Trophoblast cell (in vitro differentiated cells and primary cell): ENCODE measurements around the gene OR5K3.

ENCODE experiments used
- DNase-seq, 2 donors: peaks; one replicate each; pipeline ENCODE4 v3.0.0-alpha.2; 2016
- H2AFZ ChIP-seq: 2 replicates; pipeline ENCODE4 v1.6.1; 2013; ENCODE audit warnings: low read length, moderate library complexity, mild to moderate bottlenecking; ENCODE audit not compliant: insufficient read depth, poor library complexity
- H2AK5ac ChIP-seq: 2 replicates; pipeline ENCODE4 v1.6.1; 2013; ENCODE audit warnings: mild to moderate bottlenecking, low read length
- H2BK120ac ChIP-seq: 2 replicates; pipeline ENCODE4 v1.6.1; 2013; ENCODE audit warnings: low read length, mild to moderate bottlenecking, moderate library complexity; ENCODE audit not compliant: insufficient read depth, poor library complexity
- H2BK12ac ChIP-seq: 2 replicates; pipeline ENCODE4 v1.6.1; 2013; ENCODE audit warnings: mild to moderate bottlenecking, low read length, moderate library complexity
- H2BK5ac ChIP-seq: 2 replicates; pipeline ENCODE4 v1.6.1; 2013; ENCODE audit warnings: low read length, low read depth, moderate library complexity, mild to moderate bottlenecking; ENCODE audit not compliant: poor library complexity
- H3K14ac ChIP-seq: 2 replicates; pipeline ENCODE4 v1.6.1; 2013; ENCODE audit warnings: mild to moderate bottlenecking, low read length
- H3K18ac ChIP-seq: 2 replicates; pipeline ENCODE4 v1.6.1; 2013; ENCODE audit warnings: mild to moderate bottlenecking, low read length
- H3K23ac ChIP-seq: 2 replicates; pipeline ENCODE4 v1.6.1; 2013; ENCODE audit warnings: low read length
- H3K27ac ChIP-seq: 2 replicates; pipeline ENCODE4 v1.5.1; 2013; ENCODE audit warnings: low read depth, mild to moderate bottlenecking, inconsistent platforms, low read length, moderate library complexity
- H3K27me3 ChIP-seq: 2 replicates; pipeline ENCODE4 v1.6.1; 2013; ENCODE audit warnings: inconsistent platforms, mild to moderate bottlenecking, low read length, moderate library complexity; ENCODE audit not compliant: insufficient read depth
- H3K36me3 ChIP-seq, 2 experiments: 1 replicate in 1 of 2; 2 replicates in 1 of 2; pipeline ENCODE4 v1.6.1; 2013; ENCODE audit warnings: low read length in 2 of 2, mild to moderate bottlenecking in 2 of 2, moderate library complexity in 1 of 2; ENCODE audit not compliant: insufficient read depth in 2 of 2, control insufficient read depth in 1 of 2
- H3K4ac ChIP-seq: 2 replicates; pipeline ENCODE4 v1.6.1; 2013; ENCODE audit warnings: low read depth, mild to moderate bottlenecking, low read length, moderate library complexity
- H3K4me1 ChIP-seq, 2 experiments: 1 replicate in 1 of 2; 2 replicates in 1 of 2; pipeline ENCODE4 v1.6.1; 2013; ENCODE audit warnings: low read length in 2 of 2, mild to moderate bottlenecking in 2 of 2, moderate library complexity in 1 of 2; ENCODE audit not compliant: insufficient read depth in 2 of 2, control insufficient read depth in 1 of 2
- H3K4me2 ChIP-seq: 2 replicates; pipeline ENCODE4 v1.6.1; 2013; ENCODE audit warnings: inconsistent platforms, mild to moderate bottlenecking, low read length, moderate library complexity
- H3K4me3 ChIP-seq: 2 replicates; pipeline ENCODE4 v1.5.1; 2013; ENCODE audit warnings: mild to moderate bottlenecking, low read depth, low read length, inconsistent platforms
- H3K79me1 ChIP-seq: one replicate; pipeline ENCODE4 v1.6.1; 2013; ENCODE audit warnings: low read length
- H3K79me2 ChIP-seq: 2 replicates; pipeline ENCODE4 v1.6.1; 2013; ENCODE audit warnings: low read length, mild to moderate bottlenecking; ENCODE audit not compliant: control insufficient read depth, insufficient read depth, poor library complexity
- H3K9ac ChIP-seq: 2 replicates; pipeline ENCODE4 v1.6.1; 2013; ENCODE audit warnings: mild to moderate bottlenecking, low read length
- H3K9me3 ChIP-seq: 2 replicates; pipeline ENCODE4 v1.6.1; 2013; ENCODE audit warnings: low read depth, mild to moderate bottlenecking, control low read depth, inconsistent platforms, low read length; ENCODE audit not compliant: insufficient read depth
- H4K12ac ChIP-seq: 2 replicates; pipeline ENCODE4 v1.6.1; 2013; ENCODE audit warnings: low read depth, mild to moderate bottlenecking, low read length, moderate library complexity
- H4K8ac ChIP-seq: 2 replicates; pipeline ENCODE4 v1.6.1; 2013; ENCODE audit warnings: low read depth, mild to moderate bottlenecking, low read length, moderate library complexity
- H4K91ac ChIP-seq: one replicate; pipeline ENCODE4 v1.6.1; 2013; ENCODE audit warnings: low read depth, mild to moderate bottlenecking, low read length, moderate library complexity
- WGBS: extraction: QIAGEN DNeasy Blood & Tissue Kit; methylation state at CpG from one replicate; pipeline ENCODE4 v1.1.7; 2013; ENCODE audit warnings: missing lambda C conversion rate; ENCODE audit not compliant: insufficient read length, insufficient coverage; ENCODE audit errors: extremely low coverage; 5-methylcytosine and 5-hydroxymethylcytosine counted together

The OR5K3 gene

GRCh38 chr3:98353554-98353953, 36.9 kb upstream of the OR5K3 start, which contains the start of gene OR5K4:
OR5K4 (plus strand) TSS chr3:98353854; CDS start chr3:98353854, 0 bp downstream.
- Histone ChIP-seq H4K91ac (no peak within 1 kb of the TSS), H3K9ac (no peak within 1 kb of the TSS), H3K4me3 (no peak within 1 kb of the TSS), H2AFZ (no peak within 1 kb of the TSS), H3K79me2 (no peaks in the 10 kb centered on the region), H3K4me1 (no peaks in the 10 kb centered on the region), H2BK120ac (no peak within 1 kb of the TSS), H3K14ac (no peak within 1 kb of the TSS), H3K9me3 (no peaks in the 10 kb centered on the region), H3K27ac (no peak within 1 kb of the TSS), H3K36me3 (no peaks in the 10 kb centered on the region), H4K12ac (no peak within 1 kb of the TSS), H3K79me1 (no peaks in the 10 kb centered on the region), H3K27me3 (no peaks in the 10 kb centered on the region), H2BK5ac (no peak within 1 kb of the TSS), H2BK12ac (no peak within 1 kb of the TSS), H2AK5ac (no peak within 1 kb of the TSS), H4K8ac (no peak within 1 kb of the TSS), H3K4ac (no peak within 1 kb of the TSS), H3K18ac (no peak within 1 kb of the TSS), H3K4me2 (no peak within 1 kb of the TSS), H3K23ac (no peak within 1 kb of the TSS)
- DNase-seq: no peak
- no CpG with 5 or more reads among the region's 2 CpGs for WGBS

DNA sequence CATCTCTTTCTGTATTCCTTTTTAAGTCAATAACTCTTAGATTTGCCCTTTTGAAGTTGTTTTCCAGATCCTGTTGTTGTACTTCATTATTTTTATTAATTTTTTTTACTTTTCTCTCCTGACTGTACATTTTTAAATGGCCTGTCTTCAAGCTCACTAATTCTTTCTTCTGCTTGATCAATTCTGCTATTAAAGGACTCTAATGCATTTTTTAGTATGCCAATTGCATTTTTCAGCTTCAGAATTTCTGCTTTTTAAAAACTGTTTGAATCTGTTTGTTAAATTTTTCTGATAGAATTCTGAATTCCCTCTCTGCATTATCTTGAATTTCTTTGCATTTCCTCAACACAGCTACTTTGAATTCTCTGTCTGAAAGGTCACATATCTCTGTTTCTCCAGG, 31.2 kb upstream of the OR5K3 start:
- H3K36me3 ChIP-seq: no peaks in the 10 kb centered on the region
- DNase-seq: no peak
- H3K4me3 ChIP-seq: no peak overlapping the region

GRCh38 chr3:98359993-98360675, 30.3 kb upstream of the OR5K3 start:
- no peaks in the 10 kb centered on the region for H3K36me3 ChIP-seq
- no peak overlapping the region for H2BK5ac ChIP-seq
- no peak overlapping the region for H2BK120ac ChIP-seq
- H3K4me3 ChIP-seq: no peak overlapping the region
- no CpG with 5 or more reads among the region's 1 CpG for WGBS
- H3K79me2 ChIP-seq: no peaks in the 10 kb centered on the region
- H4K91ac ChIP-seq: no peak overlapping the region
- no peak overlapping the region for H4K8ac ChIP-seq
- no peak overlapping the region for H3K4ac ChIP-seq
- no peak overlapping the region for H2BK12ac ChIP-seq
- H3K4me1 ChIP-seq: no peaks in the 10 kb centered on the region
- no peaks in the 10 kb centered on the region for H3K27me3 ChIP-seq
- H3K79me1 ChIP-seq: no peaks in the 10 kb centered on the region
- H3K27ac ChIP-seq: no peak overlapping the region
- no peak overlapping the region for H4K12ac ChIP-seq
- no peak for DNase-seq
- H2AK5ac ChIP-seq: no peak overlapping the region
- H2AFZ ChIP-seq: no peak overlapping the region
- no peak overlapping the region for H3K18ac ChIP-seq
- no peak overlapping the region for H3K14ac ChIP-seq
- H3K4me2 ChIP-seq: no peak overlapping the region
- H3K9me3 ChIP-seq: no peaks in the 10 kb centered on the region
- no peak overlapping the region for H3K23ac ChIP-seq
- H3K9ac ChIP-seq: no peak overlapping the region

More for the DNA sequence above, 31.2 kb upstream of the OR5K3 start:
- H3K27ac ChIP-seq: no peak overlapping the region
- no peak overlapping the region for H4K91ac ChIP-seq
- H2AFZ ChIP-seq: no peak overlapping the region
- H2AK5ac ChIP-seq: no peak overlapping the region
- H3K4me2 ChIP-seq: no peak overlapping the region
- no peak overlapping the region for H3K9ac ChIP-seq
- H3K23ac ChIP-seq: no peak overlapping the region
- no peak overlapping the region for H2BK12ac ChIP-seq
- no peak overlapping the region for H4K12ac ChIP-seq
- H3K14ac ChIP-seq: no peak overlapping the region
- H3K9me3 ChIP-seq: no peaks in the 10 kb centered on the region
- H2BK5ac ChIP-seq: no peak overlapping the region
- no peaks in the 10 kb centered on the region for H3K79me2 ChIP-seq
- no peak overlapping the region for H4K8ac ChIP-seq
- H3K18ac ChIP-seq: no peak overlapping the region
- H3K27me3 ChIP-seq: no peaks in the 10 kb centered on the region
- no peaks in the 10 kb centered on the region for H3K4me1 ChIP-seq
- H2BK120ac ChIP-seq: no peak overlapping the region
- H3K79me1 ChIP-seq: no peaks in the 10 kb centered on the region
- no peak overlapping the region for H3K4ac ChIP-seq

DNA sequence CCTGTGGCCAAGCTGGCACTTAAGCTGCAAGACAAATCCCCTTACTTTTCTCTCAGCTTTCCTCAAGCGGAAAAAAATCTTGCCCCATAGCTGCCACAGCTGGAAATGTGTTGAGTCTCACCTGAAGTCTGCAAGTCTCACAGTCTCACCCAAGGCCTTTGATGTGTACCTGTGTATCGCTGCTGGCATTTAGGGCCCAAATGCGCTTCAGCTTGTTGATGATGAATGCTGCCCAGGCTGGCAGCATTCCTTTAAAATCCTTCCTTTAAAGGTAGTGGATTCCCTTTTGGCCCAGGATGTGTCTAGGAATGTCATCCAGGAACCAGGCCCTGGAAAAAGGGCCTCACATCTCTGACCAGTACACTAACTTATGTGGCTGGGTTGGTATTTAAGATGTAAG, 29.8 kb upstream of the OR5K3 start:
- Histone ChIP-seq H3K4me2 (no peak overlapping the region), H2AK5ac (no peak overlapping the region), H3K4me1 (no peaks in the 10 kb centered on the region), H3K36me3 (no peaks in the 10 kb centered on the region), H2BK12ac (no peak overlapping the region), H3K9me3 (no peaks in the 10 kb centered on the region), H3K27me3 (no peaks in the 10 kb centered on the region), H2AFZ (no peak overlapping the region), H2BK120ac (no peak overlapping the region), H3K27ac (no peak overlapping the region), H3K4me3 (no peak overlapping the region), H2BK5ac (no peak overlapping the region), H3K4ac (no peak overlapping the region), H3K79me1 (no peaks in the 10 kb centered on the region), H4K12ac (no peak overlapping the region), H3K9ac (no peak overlapping the region), H4K8ac (no peak overlapping the region), H3K14ac (no peak overlapping the region), H3K23ac (no peak overlapping the region), H3K18ac (no peak overlapping the region), H4K91ac (no peak overlapping the region), H3K79me2 (no peaks in the 10 kb centered on the region)
- no peak for DNase-seq
- whole genome bisulfite sequencing: no CpG with 5 or more reads among the region's 3 CpGs
